ENCODE measurements around the gene LGALS9. TPM values are rescaled to one million over a fixed set of nuclear protein-coding genes. Genes with fewer than 3 reads are reported as not detected.
"Not testable (repeated sequence)": the region's sequence is repeated elsewhere in the genome, so short reads cannot be mapped to it uniquely, and the experiment has no call there.

The LGALS9 gene
- total RNA-seq, 1 experiment from 2014 or later: not detected

DNA sequence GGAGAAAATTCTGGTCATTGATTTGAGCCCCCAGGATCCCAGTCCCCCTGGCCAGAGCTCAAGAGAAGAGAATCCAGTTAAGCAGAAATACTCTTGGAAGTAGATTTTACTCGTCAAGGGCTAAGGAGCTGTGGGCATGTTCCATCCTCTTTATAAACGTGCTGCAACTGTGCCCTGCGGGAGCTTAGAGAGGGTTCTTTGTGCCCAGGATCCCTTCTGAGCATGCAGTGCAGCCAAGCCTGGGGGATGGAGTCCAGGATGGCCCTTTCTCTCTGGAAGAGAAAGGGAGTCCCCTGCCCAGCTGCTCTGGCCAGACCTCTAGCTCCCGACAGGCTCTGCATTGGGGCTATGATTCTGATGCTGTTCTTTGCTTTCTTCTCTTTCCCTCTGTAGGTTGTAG lies 9.5 kb upstream of the LGALS9 start:
- in situ Hi-C loops (cut with HindIII; ENCODE audit: low pct_unique_long_range_greater_than_20kb, low sequenced_read_pairs): no loop called here
- DNase-seq (ENCODE audit: low read depth, low spot score): no peak

DNA sequence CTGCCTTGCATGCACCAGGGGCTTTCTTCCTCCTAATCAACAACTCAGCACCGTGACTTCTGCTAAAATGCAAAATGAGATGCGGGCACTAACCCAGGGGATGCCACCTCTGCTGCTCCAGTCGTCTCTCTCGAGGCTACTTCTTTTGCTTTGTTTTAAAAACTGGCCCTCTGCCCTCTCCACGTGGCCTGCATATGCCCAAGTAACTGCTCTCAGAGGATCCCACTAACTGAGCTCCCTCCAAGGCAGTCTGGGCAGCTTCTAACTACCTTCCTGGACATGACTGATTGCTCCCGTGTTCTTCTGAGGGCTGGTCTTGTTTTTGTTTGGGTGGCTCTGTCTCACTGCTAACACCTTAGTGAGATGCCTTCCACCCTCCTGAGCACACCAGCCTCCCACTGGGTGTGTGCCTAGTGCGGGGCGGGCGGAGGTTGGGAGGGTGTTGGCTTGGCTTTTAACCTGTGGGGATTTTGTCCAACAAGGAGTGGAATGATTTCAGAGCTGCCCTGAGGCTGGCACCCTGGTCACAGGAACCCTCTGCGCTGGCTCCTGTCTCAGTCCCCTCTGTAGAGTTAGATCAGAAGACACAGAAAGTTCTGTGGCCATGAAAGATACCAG lies 8.9 kb upstream of the LGALS9 start:
- DNase-seq (ENCODE audit: low read depth, low spot score): no peak
- in situ Hi-C loops (cut with HindIII; ENCODE audit: low pct_unique_long_range_greater_than_20kb, low sequenced_read_pairs): no loop called here

DNA sequence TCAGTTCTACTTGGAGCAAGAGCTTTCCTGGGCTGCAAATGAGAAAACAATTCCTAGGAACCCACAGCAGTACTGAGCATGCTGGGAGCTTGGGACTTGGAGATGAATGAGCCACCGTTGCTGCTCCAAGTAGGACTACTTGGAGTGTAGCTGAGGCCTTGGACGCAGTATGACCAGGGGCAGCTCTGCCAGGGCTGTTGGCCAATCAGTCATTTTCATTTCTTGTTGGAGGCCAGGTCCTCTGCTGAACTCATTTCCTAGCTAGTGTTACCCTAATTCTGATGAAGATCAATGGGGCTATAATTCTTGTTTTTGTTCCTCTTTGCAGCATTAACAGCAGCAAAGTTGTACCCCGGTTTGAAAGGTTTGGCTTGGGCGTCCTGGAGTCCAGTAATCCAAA lies 8.0 kb upstream of the LGALS9 start:
- in situ Hi-C loops (cut with HindIII; ENCODE audit: low pct_unique_long_range_greater_than_20kb, low sequenced_read_pairs): no loop called here
- DNase-seq (ENCODE audit: low read depth, low spot score): no peak

DNA sequence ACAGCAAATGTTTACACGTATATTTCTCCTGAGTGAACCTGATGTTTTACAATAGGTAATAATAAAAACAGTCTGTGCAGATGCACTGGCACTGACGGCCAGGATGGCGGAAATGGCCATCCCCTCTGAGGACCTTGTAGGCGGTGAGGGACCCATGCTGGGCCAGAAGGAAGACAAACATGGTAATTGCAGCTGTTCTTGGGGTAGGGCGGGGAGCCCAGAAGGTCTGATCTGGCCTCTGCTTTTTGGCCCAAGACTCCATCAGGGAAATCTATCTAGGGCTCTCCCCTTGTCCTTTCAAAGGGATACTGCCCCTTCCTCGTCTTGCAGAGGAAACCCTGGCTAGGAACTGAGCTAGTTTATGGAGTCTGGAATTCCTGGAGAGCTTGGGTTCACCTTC lies 7.4 kb upstream of the LGALS9 start:
- in situ Hi-C loops (cut with HindIII; ENCODE audit: low pct_unique_long_range_greater_than_20kb, low sequenced_read_pairs): no loop called here
- no peak for DNase-seq (ENCODE audit: low read depth, low spot score)

DNA sequence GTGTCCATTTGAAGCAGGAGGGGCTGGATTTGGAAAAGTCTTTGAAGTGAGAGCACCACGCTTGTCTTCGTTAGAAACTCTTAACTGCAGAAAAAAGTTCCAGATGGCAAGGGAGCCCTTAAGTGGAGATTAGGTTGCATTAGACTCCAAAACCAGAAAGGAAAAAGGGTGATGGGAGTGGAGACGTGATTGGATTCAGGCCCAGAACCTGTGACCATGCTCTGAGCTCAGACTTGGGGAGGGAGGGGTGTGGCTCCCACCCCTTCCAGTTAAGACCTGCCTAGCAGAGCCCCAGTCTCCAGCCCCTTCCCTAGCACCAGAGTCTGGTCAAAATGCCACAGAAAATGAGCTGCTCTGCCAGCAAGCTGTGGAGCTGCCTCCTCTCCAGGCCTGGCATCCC lies 6.4 kb upstream of the LGALS9 start:
- no peak for DNase-seq (ENCODE audit: low read depth, low spot score)
- in situ Hi-C loops (cut with HindIII; ENCODE audit: low pct_unique_long_range_greater_than_20kb, low sequenced_read_pairs): no loop called here

DNA sequence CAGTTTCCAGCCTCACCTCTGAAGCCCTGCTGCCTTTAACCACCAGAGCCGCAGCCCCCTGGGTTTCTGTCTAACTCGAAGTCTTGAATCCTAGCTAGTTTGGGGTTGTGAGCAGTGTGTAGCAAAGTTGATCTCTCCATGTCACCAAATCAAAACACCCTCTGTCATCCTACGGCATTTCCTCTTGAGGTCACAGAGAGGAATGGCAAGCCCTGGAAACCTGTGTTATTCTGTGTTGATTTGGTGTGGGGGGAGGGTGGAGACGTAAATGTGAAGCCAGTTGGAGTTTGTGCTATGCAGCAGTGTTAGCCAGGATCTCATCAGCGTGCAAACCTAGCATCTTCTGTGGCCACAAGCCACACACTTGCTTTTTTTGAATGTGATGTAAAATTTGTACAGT lies 5.1 kb upstream of the LGALS9 start:
- in situ Hi-C loops (cut with HindIII; ENCODE audit: low pct_unique_long_range_greater_than_20kb, low sequenced_read_pairs): no loop called here
- no peak for DNase-seq (ENCODE audit: low read depth, low spot score)

DNA sequence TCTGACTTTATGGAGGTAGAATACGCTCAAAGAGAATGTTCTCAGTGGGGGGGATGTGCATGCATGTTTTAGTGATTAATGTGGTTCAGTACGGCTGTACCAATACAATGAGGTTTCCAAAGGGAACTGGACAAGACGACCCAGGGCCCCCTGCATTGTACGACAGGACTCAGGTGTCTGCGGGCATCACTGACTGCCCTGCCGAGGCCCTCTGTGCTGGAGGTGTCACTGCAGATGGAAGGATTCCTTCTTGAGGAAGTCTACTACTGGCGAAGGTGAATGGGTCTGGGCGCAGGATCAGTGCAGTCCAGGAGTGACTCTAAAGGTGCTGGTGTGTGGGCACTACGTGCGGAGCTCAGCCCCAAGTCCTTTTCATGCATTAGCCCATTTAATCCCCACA lies 3.5 kb upstream of the LGALS9 start:
- no peak for DNase-seq (ENCODE audit: low read depth, low spot score)
- in situ Hi-C loops (cut with HindIII; ENCODE audit: low pct_unique_long_range_greater_than_20kb, low sequenced_read_pairs): no loop called here

DNA sequence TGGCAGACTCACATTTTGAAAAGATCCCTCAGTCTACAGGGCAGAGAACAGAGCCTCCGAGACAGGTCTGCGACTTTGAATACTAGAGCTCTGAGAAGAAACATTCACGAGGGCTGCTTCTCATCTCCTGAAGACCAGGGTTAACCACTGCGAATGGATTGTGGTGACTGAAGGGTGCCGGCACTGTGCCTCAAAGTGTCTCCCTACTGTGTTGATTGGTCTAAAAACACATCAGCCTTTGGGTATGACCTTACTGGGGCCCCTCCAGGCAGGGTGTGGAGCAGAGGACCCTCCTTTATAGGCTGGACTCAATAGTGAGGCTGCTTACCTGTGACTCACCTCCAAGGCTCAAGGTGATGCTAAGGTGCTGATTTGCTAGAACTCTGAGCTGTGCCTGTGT lies 2.6 kb upstream of the LGALS9 start:
- in situ Hi-C loops (cut with HindIII; ENCODE audit: low pct_unique_long_range_greater_than_20kb, low sequenced_read_pairs): no loop called here
- DNase-seq (ENCODE audit: low read depth, low spot score): no peak

DNA sequence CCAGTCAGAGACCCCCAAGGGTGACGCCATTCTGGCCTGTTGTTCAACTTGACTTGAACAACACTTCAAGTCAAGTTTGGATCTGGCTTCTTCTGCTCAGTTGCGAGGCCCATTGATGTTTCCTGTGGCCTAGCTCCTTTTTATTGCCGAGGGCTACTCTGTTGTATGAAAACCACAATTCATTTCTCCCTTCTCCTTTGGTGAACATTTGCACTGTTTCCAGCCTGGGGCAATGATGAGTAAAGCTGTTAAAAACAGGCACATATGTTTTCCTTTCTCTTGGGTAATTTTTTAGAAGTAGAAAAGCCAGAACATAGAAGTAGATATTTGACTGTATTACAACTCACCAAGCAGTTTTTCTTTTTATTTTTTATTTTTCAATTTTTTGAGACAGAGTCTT lies 1.7 kb upstream of the LGALS9 start:
- in situ Hi-C loops (cut with HindIII; ENCODE audit: low pct_unique_long_range_greater_than_20kb, low sequenced_read_pairs): not testable (repeated sequence)
- peak; percentile 46 for DNase-seq (ENCODE audit: low read depth, low spot score)

DNA sequence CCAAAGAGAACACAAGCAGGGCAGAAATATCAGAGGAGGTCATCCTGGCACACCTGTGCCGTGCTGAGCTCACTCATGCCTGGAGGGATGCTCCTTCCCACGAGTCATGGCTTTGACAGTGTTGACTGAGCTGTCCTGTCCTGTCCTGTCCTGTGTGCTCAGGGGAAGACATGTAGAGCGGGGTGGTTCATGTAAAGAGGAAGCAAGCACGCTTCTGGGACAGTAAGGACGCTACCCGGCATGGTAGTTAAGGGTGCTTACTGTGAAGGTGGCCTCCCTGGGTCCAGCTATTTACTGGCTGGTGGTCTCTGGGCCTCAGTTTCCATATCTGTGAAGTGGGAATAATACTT lies 398 bp downstream of the LGALS9 start:
- in situ Hi-C loops (cut with HindIII; ENCODE audit: low pct_unique_long_range_greater_than_20kb, low sequenced_read_pairs): no loop called here
- DNase-seq (ENCODE audit: low read depth, low spot score): no peak

DNA sequence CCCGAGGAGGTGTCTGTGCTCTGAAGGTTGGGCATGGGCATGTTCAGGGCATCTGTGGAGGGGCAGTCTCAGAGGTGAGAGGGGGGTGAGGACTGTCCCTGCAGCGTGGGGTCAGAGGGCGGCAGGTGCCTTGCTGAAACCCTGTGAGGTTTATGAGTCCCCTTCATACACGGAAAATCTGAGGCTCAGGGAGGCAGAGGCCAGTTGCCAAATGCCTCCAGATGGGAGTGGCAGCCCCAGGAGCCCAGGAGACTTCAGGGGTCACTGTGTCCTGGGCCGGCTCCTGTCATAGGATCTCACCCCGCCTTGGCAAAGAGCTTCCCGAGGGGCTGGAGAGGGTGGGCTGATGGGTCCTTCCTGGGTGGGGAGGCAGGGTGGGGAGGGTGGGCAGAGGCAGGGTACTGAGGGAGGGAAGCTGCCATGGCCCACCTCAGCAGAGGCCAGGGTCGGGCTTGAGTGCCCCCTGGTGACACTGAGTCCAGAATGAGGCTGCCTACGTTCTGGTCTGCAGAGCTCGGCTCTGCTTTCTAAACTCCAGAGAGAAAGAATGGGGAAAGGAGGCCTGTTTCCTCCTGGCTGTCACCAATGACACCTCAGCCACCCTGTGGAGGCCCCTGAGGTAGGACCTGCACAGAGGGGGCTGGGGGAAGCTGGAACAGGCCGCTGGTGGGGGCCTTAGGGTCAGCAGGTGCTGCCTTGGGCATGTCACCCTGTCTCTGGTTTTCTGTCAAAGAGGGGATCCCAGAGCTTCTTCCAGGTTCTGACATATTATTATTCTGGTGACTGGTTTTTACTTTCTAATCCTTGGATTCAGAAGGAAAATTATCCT lies 1.1 kb downstream of the LGALS9 start:
- DNase-seq (ENCODE audit: low read depth, low spot score): no peak
- in situ Hi-C loops (cut with HindIII; ENCODE audit: low pct_unique_long_range_greater_than_20kb, low sequenced_read_pairs): no loop called here

DNA sequence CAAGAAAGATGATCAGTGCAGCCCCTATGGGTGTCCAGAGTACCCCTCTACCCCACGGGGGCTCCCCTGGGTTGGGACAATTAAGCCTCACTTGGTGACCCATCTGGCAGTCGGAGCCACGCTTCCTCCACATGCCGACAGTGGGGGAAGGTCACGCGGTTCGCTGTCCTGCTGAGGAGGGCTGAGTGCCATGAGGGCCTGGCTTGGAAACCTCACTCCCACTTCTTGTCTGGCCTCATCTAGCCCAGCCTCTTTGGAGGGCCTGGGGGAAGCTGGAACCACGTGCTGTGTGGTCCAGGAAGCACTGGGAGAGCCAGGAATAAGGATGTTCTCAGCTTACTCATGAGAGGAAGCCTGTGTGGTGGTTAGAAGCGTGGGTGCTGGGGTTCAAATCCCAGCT lies 1.8 kb downstream of the LGALS9 start:
- in situ Hi-C loops (cut with HindIII; ENCODE audit: low pct_unique_long_range_greater_than_20kb, low sequenced_read_pairs); DNase-seq (ENCODE audit: low read depth, low spot score): not testable (repeated sequence)

DNA sequence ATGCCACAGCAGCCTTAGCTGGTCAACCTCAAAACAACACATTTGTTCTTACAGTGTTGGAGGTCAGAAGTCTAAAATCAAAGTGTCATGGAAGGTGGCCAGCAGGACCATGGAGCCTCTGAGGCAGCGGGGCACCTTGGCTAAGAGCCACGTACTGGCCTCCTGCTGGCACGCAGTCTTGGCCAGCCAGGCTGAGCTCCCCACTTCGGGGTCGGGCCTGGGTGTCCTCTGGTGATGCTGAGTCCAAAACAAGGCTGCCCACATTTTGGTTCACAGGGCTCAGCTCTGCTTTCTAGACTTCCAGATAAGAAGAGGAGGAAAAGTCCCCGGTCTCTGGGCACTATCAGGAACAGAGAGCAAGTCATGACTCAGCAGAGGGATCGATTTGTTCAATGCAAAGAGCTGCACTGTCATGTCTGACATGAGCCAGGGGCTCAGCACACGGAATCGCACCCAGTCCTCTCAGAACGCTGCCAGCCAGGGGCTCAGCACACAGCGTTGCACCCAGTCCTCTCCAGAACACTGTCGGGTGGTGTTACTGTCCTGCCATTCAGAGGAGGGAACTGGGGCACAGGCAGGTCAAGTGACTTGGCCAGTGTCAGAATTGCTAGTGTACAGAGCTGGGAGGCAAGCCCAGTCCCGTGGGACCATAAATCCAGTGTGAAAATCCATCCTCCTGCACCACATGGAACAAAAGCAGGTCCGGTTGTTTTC lies 2.5 kb downstream of the LGALS9 start:
- no peak for DNase-seq (ENCODE audit: low read depth, low spot score)
- in situ Hi-C loops (cut with HindIII; ENCODE audit: low pct_unique_long_range_greater_than_20kb, low sequenced_read_pairs): no loop called here

DNA sequence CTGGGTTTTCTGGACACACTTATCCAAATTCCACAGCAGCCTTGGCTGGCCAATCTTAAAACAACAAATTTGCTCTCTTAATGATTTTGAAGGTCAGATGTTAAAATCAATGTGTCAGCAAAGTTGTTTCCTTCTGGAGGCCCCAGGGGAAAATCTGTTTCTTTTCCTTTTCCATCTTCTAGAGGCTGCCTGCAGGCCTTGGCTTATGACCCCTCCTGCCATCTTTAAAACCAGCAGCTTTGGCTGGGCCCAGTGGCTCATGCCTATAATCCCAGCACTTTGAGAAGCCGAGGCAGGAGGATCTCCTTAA lies 3.0 kb downstream of the LGALS9 start:
- DNase-seq (ENCODE audit: low read depth, low spot score): no peak
- in situ Hi-C loops (cut with HindIII; ENCODE audit: low pct_unique_long_range_greater_than_20kb, low sequenced_read_pairs): no loop called here

DNA sequence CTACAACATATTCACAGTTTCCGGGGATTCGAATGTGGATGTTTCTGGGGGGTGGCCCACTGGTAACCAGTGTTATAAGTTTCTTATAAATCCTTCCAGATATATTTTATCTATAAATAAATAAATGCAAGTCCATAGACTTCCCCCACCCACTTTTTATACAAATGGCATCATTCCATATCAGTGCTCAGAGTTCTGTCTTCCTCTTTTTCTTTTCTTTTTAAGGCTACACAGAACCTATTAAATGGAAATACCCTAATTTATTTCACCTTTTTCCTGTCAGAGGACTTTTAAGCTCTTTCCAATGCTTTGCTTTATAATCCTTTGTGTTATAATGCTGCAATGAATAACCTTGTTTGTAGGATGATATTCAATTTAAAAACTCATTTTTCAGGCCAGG lies 3.8 kb downstream of the LGALS9 start:
- DNase-seq (ENCODE audit: low read depth, low spot score): no peak
- in situ Hi-C loops (cut with HindIII; ENCODE audit: low pct_unique_long_range_greater_than_20kb, low sequenced_read_pairs): no loop called here

DNA sequence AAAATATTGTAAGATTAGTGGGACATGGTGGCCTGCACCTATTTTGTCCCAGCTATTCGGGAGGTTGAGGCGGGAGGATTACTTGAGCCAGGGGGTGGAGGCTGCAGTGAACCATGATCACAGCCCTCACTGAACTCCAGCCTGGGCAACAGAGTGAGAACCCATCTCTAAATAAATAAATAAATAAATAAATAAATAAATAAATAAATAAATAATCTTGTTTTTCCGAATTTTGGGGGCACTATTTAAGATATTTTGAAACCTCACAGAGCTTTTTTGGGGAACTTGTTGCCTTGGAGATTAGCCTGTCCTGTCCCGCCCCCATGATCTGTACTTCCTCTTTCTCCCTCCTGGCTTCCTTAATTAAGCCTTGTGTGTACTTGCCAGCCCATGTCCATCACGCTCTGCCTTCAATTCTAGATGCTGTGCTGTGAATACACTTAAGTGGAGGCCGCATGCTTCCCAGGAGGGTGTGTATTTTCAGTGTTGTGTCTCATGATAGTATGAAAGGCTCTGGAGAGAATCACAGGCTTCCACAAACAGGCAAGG lies 4.4 kb downstream of the LGALS9 start:
- no peak for DNase-seq (ENCODE audit: low read depth, low spot score)
- in situ Hi-C loops (cut with HindIII; ENCODE audit: low pct_unique_long_range_greater_than_20kb, low sequenced_read_pairs): no loop called here

DNA sequence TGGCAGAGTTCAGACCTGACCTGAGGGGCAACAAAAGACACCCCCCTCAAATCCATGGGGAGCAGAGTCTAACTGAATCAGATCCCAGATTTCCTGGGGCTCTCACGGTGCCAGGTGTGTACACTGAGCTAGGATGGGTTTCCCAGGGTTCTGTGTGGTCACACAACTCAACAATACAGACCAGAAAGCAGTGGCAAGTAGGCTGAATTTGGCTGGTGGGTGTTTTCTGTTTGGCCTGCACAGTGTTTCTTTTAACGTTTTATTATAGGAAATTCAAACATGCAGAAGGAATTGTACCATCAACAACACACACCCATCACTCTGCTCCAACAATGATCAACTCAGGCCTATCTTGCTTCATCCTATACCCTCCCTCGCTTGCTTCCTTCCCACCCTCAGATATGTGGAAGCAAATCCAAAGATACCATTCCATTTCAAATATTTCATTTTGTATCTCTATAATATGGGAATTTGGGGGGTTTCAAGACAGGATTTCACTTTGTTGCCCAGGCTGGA lies 5.1 kb downstream of the LGALS9 start:
- in situ Hi-C loops (cut with HindIII; ENCODE audit: low pct_unique_long_range_greater_than_20kb, low sequenced_read_pairs); DNase-seq (ENCODE audit: low read depth, low spot score): not testable (repeated sequence)

DNA sequence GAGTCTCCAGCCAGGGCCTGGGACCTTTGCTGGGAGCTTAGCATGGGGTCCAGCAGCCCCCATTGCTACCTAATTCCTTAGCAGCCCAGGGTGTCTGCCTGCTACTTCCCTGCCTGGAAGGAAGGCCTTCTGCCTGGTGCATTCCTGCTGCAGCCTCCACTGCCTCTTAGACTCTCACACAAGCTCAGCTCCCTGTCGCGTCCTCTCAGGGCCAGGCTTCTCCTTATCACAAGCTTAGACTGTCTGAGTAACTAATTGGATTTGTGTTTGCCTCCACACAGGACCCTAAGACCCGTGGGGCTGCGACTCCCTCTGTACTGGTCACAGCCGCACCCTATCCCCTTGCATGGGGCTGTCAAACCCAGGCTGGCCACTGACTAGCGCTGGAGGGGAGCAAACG lies 6.8 kb downstream of the LGALS9 start:
- in situ Hi-C loops (cut with HindIII; ENCODE audit: low pct_unique_long_range_greater_than_20kb, low sequenced_read_pairs); DNase-seq (ENCODE audit: low read depth, low spot score): not testable (repeated sequence)

Measured in SK-MEL-5 (cell line).